Measurements from ENCODE around the gene GMCL1.

GMCL1 gene

DNA sequence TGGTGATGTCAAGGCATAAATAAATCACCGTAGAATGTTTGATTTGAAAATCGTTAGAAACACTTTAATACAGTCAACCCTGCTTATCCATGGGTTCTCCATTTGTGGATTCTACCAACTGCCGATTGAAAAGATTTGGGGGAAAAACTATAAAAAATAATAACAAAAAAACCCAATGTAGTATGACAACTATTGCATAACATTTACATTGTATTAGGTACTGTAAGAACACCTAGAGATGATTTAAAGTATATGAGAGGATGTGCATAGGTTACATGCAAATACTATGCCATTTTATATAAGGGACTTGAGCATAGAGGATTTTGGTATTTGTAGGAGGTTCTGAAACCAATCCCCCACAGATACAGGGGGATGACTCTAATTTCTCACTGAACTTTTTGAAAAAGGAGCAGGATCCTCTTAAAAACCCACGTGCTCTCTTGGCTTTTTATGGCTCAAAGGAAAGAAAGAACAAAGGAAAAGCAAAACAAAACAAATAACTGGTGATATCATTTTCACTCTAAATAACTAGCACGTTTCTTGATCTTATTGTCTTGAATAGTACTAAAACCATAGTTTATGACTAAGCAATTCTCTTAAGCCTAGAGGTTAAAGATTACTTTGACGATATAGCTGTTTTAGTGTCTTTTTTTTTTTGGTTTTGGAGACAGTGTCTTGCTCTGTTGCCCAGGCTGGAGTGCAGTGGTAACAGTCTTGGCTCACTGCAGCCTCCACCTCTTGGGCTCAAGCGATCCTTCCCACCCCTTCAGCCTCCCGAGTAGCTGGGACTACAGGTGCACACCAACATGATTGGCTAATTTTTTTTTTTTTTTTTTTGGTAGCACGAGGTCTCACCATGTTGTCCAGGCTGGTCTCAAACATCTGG is 17.0 kb downstream of the GMCL1 start:
- DNase-seq (ENCODE audit: low spot score) (no peak), ATAC-seq (ENCODE audit: low read depth) (no peak)
- Histone ChIP-seq H3K27ac (ENCODE audit: poor library complexity, severe bottlenecking) (no peak overlapping the region), H3K4me3 (ENCODE audit: severe bottlenecking) (no peak overlapping the region), H3K9me3 (ENCODE audit: severe bottlenecking) (no peaks in the 10 kb centered on the region), H3K4me1 (ENCODE audit: insufficient read depth, poor library complexity, severe bottlenecking) (no peaks in the 10 kb centered on the region), H3K36me3 (ENCODE audit: low read depth) (peaks cover 51% of the 10 kb centered on the region), H3K27me3 (ENCODE audit: insufficient read depth, poor library complexity, severe bottlenecking) (no peaks in the 10 kb centered on the region)
- TF ChIP-seq, protein P1, sequence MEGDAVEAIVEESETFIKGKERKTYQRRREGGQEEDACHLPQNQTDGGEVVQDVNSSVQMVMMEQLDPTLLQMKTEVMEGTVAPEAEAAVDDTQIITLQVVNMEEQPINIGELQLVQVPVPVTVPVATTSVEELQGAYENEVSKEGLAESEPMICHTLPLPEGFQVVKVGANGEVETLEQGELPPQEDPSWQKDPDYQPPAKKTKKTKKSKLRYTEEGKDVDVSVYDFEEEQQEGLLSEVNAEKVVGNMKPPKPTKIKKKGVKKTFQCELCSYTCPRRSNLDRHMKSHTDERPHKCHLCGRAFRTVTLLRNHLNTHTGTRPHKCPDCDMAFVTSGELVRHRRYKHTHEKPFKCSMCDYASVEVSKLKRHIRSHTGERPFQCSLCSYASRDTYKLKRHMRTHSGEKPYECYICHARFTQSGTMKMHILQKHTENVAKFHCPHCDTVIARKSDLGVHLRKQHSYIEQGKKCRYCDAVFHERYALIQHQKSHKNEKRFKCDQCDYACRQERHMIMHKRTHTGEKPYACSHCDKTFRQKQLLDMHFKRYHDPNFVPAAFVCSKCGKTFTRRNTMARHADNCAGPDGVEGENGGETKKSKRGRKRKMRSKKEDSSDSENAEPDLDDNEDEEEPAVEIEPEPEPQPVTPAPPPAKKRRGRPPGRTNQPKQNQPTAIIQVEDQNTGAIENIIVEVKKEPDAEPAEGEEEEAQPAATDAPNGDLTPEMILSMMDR (IDR thresholded peaks at IDR 0.05; ENCODE audit: poor library complexity, severe bottlenecking): no peak

DNA sequence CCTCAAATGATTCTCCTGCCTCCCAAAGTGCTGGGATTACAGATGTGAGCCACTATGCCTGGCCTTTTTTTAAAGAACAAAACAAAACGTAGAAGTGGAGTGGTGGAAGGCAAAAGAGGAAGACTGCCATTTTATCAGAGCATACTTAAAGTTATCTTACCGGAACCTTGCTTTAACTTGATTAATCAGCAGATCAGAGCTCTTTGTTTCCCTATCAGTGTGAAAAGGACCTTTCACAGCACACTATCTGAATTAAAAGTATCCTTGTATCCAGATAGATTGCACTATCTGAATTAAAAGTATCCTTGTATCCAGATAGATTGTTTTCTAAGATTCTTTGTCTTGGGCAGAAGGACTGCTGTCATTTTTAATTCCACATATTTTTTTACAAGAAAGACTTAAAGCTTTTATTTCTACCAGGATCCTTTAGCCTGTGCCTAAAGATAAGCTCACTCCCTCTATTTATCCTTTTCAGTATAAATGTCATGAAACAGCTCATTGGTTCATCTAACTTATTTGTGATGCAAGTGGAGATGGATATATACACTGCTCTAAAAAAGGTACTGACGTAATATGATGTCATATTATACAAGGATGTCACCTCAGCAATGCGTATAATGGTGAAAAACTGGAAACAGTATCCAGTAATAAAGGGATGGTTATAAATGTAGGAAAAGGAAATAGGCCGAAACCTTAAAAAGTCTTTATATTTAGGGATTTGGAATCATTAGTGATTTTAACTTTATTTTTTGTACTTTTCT is 17.8 kb downstream of the GMCL1 start:
- TF ChIP-seq, protein P1 (IDR thresholded peaks at IDR 0.05; ENCODE audit: poor library complexity, severe bottlenecking): no peak
- ATAC-seq (ENCODE audit: low read depth): no peak
- no peaks in the 10 kb centered on the region for H3K4me1 ChIP-seq (ENCODE audit: insufficient read depth, poor library complexity, severe bottlenecking)
- DNase-seq (ENCODE audit: low spot score): no peak
- H3K9me3 ChIP-seq (ENCODE audit: severe bottlenecking): no peaks in the 10 kb centered on the region
- no peak overlapping the region for H3K4me3 ChIP-seq (ENCODE audit: severe bottlenecking)
- peaks cover 52% of the 10 kb centered on the region for H3K36me3 ChIP-seq (ENCODE audit: low read depth)
- no peaks in the 10 kb centered on the region for H3K27me3 ChIP-seq (ENCODE audit: insufficient read depth, poor library complexity, severe bottlenecking)
- H3K27ac ChIP-seq (ENCODE audit: poor library complexity, severe bottlenecking): no peak overlapping the region

DNA sequence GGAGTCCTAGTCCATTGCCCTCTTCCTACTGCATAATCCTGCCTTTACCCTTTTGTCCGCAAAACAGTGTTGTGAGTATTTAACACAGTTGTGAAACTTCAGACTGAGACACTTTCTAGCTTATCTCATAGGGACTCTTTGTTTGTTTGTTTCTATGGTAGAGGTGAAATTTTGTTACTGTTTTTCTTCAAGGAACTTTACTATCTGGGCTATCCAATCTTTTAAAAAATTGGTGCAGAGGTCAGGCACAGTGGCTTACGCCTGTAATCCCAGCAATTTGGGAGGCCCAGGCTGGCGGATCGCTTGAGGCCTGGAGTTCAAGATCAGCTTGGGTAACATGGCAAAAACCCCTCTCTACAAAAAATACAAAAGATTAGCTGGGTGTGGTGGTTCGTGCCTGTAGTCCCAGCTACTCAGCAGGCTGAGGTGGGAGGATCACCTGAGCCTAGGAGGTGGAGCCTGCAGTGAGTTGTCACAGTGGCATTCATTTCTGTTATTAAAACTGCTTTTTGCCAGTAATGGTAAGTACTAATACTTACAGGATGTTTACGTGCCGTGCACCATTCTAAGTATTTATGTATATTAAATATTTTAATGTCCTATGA is 18.8 kb downstream of the GMCL1 start:
- no peak overlapping the region for H3K4me3 ChIP-seq (ENCODE audit: severe bottlenecking)
- no peaks in the 10 kb centered on the region for H3K27me3 ChIP-seq (ENCODE audit: insufficient read depth, poor library complexity, severe bottlenecking)
- H3K9me3 ChIP-seq (ENCODE audit: severe bottlenecking): no peaks in the 10 kb centered on the region
- no peak for DNase-seq (ENCODE audit: low spot score)
- no peak overlapping the region for H3K27ac ChIP-seq (ENCODE audit: poor library complexity, severe bottlenecking)
- TF ChIP-seq, protein P1 (IDR thresholded peaks at IDR 0.05; ENCODE audit: poor library complexity, severe bottlenecking): no peak
- ATAC-seq (ENCODE audit: low read depth): no peak
- H3K36me3 ChIP-seq (ENCODE audit: low read depth): peaks cover 54% of the 10 kb centered on the region
- no peaks in the 10 kb centered on the region for H3K4me1 ChIP-seq (ENCODE audit: insufficient read depth, poor library complexity, severe bottlenecking)

DNA sequence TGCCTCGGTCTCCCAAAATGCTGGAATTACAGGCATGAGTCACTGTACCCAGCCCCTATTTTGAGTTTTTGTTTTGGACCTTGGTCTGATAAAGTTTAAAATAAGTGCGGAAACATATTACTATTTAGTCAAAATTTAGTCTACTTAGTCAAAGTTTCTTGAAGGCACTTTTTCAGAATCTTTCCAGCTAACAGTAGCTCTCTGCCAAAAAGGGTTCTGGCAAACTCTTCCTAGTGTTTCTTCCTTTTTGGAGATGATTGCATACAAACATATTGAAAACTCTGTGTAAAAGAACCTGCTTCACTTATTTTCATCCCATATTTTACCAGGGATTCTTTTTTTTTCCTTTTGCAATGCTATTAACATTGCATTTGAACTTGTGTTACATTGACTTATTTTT is 28.8 kb downstream of the GMCL1 start:
- ATAC-seq (ENCODE audit: low read depth) (no peak), DNase-seq (ENCODE audit: low spot score) (no peak)
- TF ChIP-seq, protein P1 (IDR thresholded peaks at IDR 0.05; ENCODE audit: poor library complexity, severe bottlenecking): no peak
- Histone ChIP-seq H3K27ac (ENCODE audit: poor library complexity, severe bottlenecking) (no peak overlapping the region), H3K4me1 (ENCODE audit: insufficient read depth, poor library complexity, severe bottlenecking) (no peaks in the 10 kb centered on the region), H3K9me3 (ENCODE audit: severe bottlenecking) (no peaks in the 10 kb centered on the region), H3K27me3 (ENCODE audit: insufficient read depth, poor library complexity, severe bottlenecking) (no peaks in the 10 kb centered on the region), H3K36me3 (ENCODE audit: low read depth) (peaks cover 31% of the 10 kb centered on the region), H3K4me3 (ENCODE audit: severe bottlenecking) (no peak overlapping the region)
